D721Med (cell line): ENCODE data around the gene FOXF2.

ENCODE experiments used
- DNase-seq: peaks from one replicate; pipeline ENCODE4 v3.0.0; 2011; ENCODE audit warnings: low spot score; ENCODE audit not compliant: insufficient read length
- FAIRE-seq: peaks from 2 replicates; lab custom pipeline; 2011; peaks lifted over from hg19 to GRCh38; lab: Jason Lieb, UNC
- CTCF ChIP-seq: IDR thresholded peaks from 2 replicates; pipeline ENCODE4 v1.5.1; 2012; ENCODE audit warnings: mild to moderate bottlenecking, control low read depth; ENCODE audit not compliant: insufficient read depth; ENCODE audit errors: missing control alignments

FOXF2 gene

DNA sequence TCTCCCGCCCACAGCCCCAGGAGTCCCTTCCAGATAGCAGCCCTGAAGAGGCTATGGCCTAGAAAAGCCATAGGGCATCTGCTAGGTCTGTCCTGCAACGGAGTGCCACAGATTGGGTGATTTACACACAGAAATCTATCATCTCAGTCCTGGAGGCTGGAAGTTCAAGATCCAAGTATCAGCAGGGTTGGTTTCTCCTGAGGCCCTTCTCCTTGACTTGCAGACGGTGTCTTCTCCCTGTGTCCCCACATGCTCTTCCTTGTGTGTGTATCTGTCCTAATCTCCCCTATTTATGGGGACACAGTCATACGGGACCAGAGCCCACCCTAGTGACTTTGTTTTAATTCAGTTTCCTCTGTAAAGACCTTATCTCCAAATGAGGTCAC, 15.3 kb downstream of the FOXF2 start:
- no peak for FAIRE-seq
- TF ChIP-seq CTCF = no peak

GRCh38 chr6:1405221-1405620, 15.8 kb downstream of the FOXF2 start:
- no peak for TF ChIP-seq CTCF
- DNase-seq (no peak), FAIRE-seq (no peak)

More for the DNA sequence above, 15.3 kb downstream of the FOXF2 start:
- DNase-seq = no peak

GRCh38 chr6:1406306-1407072, 17.1 kb downstream of the FOXF2 start:
- DNase-seq (no peak), FAIRE-seq (no peak)
- TF ChIP-seq CTCF = no peak

DNA sequence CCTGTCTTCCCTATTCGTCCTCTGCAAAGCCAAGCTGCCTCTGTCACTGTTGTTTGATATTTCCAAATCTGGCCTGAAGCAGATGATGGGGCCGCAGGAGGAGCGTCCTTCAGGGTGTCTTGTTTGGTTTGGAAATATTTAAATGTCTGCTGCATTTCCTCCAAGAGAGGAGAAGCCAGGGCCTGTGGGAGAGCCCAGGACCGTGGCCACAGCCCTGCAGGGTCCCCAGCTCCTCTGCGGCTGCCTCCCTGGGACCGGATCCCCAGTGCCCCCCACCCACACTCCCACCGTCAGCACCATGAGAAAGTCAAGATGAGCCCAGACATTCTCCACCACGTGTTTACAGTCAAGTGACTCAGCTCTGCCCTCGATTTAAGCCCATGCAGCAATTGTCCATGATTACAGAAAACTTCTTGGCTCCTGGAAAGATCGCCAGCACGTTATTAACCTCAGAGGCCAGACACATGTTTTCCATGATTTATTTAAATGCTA, 18.2 kb downstream of the FOXF2 start:
- TF ChIP-seq CTCF = no peak
- DNase-seq = no peak
- FAIRE-seq = no peak

GRCh38 chr6:1409774-1410465, 20.5 kb downstream of the FOXF2 start:
- DNase-seq = no peak
- no peak for FAIRE-seq
- no peak for TF ChIP-seq CTCF

DNA sequence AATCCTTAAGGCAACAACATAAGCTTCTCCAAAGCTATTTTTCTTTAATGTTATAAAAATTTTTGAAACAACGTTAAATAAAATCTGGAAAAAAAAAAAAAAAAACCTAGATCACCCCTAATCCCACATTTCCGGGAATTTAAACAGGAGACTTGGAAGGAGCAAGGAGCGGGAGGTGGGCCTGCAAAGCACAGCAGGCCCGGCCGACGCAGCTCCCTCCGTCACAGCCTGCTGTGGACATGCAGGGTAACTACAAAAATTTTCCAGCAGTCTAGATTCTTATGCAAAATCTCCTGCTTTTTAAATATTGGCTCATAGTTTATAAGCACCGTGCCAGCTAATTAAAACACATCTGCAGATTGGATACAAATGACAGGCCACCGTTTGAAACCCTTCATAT, 23.5 kb downstream of the FOXF2 start:
- FAIRE-seq = no peak
- TF ChIP-seq CTCF = no peak
- DNase-seq = no peak

DNA sequence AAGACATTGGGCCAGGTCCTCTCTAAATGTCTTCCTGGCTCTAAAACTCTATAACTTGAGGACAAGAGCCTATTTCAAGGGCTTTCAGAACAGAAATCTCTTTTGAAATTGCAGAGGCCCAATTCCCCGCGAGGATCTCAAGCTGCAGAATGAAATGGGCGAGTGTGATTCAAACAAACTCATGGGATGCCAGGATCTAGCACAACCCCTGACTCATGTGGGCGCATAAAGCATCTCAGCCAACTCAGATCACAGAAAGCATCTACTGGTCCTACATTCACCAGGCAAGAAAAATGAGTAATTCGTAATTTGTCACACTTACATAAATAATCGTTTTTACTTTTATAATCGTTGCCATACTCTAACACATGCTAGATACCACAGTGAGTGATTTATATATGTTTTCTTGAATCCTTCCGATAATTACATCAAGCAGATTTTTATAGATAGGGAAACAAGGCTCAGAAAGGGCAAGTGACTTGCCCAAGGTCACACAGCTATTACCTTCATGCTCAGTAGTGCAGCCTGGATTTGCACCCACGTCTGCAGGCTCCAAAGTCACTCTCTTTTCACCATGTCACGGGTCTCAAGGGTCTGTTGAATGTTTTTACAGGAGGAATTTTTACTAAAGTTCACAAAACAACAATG, 26.2 kb downstream of the FOXF2 start:
- DNase-seq (no peak), FAIRE-seq (no peak)
- TF ChIP-seq CTCF = no peak
